Raji (cell line): ENCODE data around the gene USP3.

Source experiments
- POLR2A ChIP-seq: IDR thresholded peaks from 2 replicates; pipeline ENCODE4 v1.6.1; 2011; ENCODE audit warnings: low read depth, low read length, control low read depth; ENCODE audit not compliant: insufficient read depth

Gene USP3

GRCh38 chr15:63488398-63488960 is 15.9 kb upstream of the USP3 start:
- no peak for TF ChIP-seq POLR2A

- no peak for TF ChIP-seq POLR2A
Measured at GRCh38 chr15:63489352-63489751, 15.0 kb upstream of the USP3 start.

- TF ChIP-seq POLR2A: no peak
Measured at GRCh38 chr15:63490345-63491034, 13.9 kb upstream of the USP3 start.

- no peak for TF ChIP-seq POLR2A
Measured at GRCh38 chr15:63491116-63491827, 13.1 kb upstream of the USP3 start.

- TF ChIP-seq POLR2A: no peak
Measured at GRCh38 chr15:63491979-63492378, 12.4 kb upstream of the USP3 start.

- TF ChIP-seq POLR2A: no peak
Measured at GRCh38 chr15:63492541-63493077, 11.8 kb upstream of the USP3 start.

GRCh38 chr15:63493436-63493835 is 11.0 kb upstream of the USP3 start:
- no peak for TF ChIP-seq POLR2A

- no peak for TF ChIP-seq POLR2A
Measured at GRCh38 chr15:63494408-63494807, 10.0 kb upstream of the USP3 start.

- TF ChIP-seq POLR2A: no peak
Measured at GRCh38 chr15:63495343-63495742, 9.1 kb upstream of the USP3 start.

- no peak for TF ChIP-seq POLR2A
Measured at GRCh38 chr15:63495780-63496488, 8.5 kb upstream of the USP3 start.

- TF ChIP-seq POLR2A: peak; percentile 11; the same call in 1 of the 2 replicates
Measured at GRCh38 chr15:63497642-63498467, 6.5 kb upstream of the USP3 start.

- TF ChIP-seq POLR2A: no peak
Measured at GRCh38 chr15:63499175-63499549, 5.2 kb upstream of the USP3 start.

GRCh38 chr15:63499611-63500010 is 4.8 kb upstream of the USP3 start:
- TF ChIP-seq POLR2A: no peak

- TF ChIP-seq POLR2A: no peak
Measured at GRCh38 chr15:63500265-63501250, 3.8 kb upstream of the USP3 start.
